GM21723 (cell line): ENCODE data around the gene MAP3K15.
"Not testable (repeated sequence)": the region's sequence is repeated elsewhere in the genome, so short reads cannot be mapped to it uniquely, and the experiment has no call there.

ENCODE experiments used
- ATAC-seq: cut with Tn5 transposase; IDR thresholded peaks from one replicate; pipeline ENCODE4 v1.9.1; 2021; ENCODE audit warnings: mild to moderate bottlenecking, moderate library complexity; ENCODE audit not compliant: unreplicated experiment

The MAP3K15 gene

DNA sequence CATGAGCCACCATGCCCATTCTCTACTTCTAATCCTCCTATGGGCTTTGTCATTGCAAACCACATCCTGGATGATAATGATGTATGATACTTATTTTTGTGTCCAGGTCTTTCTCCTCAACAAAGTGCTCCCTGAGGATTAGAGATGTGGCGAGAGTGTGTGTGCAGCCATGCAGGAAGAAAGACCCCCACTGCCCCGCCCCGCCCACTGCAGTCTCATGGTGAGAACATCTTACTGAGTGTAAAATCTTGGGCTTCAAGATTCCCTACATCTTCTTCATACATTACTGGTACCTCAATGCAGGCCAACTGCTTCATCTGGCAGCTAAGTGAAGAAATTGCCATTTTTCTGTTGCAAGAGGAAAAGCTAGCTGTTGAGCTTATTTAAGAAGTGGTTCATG lies 25.9 kb upstream of the MAP3K15 start:
- no peak for ATAC-seq

DNA sequence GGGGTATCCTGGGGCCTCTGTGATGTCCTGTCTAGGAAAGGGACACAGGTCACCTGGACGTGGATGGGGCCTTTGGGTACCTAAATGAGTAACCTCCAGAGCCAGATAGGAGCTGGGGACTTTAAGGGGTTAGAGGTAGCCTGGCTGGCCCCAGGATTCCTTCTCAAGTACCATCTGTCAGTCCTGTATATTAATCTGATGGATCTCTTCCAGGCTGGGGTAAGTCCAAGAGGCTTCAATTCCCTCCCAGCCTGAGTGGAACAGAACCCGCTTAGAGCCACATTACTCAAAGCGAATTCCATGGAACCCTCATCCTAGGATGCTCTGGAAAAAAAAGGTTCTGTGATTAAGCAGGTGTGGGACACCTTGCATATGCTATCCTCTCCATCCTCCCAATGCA lies 24.8 kb upstream of the MAP3K15 start:
- ATAC-seq: no peak

GRCh38 chrX:19539665-19540064 lies 24.4 kb upstream of the MAP3K15 start:
- ATAC-seq: no peak

- no peak for ATAC-seq
These were observed 20.2 kb upstream of the MAP3K15 start for GRCh38 chrX:19535476-19535875.

- ATAC-seq: no peak
These were observed 17.4 kb upstream of the MAP3K15 start for GRCh38 chrX:19532709-19533108.

DNA sequence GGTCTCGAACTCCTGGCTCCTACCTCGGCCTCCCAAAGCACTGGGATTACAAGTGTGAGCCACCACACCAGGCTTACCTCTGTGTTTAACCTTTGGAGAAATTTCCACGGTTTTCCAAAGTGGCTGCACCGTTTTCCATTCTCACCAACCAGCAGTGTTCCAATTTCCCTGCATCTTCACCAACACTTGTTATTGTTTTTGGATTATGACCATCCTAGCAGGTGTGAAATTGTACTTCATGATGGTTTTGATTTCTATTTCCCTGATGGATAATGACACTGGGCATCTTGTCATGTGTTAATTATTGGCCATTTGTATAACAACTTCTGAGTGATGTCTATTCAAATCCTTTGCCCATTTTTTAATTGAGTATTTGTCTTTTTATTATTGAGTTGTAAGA lies 2.7 kb upstream of the MAP3K15 start:
- ATAC-seq: no peak

DNA sequence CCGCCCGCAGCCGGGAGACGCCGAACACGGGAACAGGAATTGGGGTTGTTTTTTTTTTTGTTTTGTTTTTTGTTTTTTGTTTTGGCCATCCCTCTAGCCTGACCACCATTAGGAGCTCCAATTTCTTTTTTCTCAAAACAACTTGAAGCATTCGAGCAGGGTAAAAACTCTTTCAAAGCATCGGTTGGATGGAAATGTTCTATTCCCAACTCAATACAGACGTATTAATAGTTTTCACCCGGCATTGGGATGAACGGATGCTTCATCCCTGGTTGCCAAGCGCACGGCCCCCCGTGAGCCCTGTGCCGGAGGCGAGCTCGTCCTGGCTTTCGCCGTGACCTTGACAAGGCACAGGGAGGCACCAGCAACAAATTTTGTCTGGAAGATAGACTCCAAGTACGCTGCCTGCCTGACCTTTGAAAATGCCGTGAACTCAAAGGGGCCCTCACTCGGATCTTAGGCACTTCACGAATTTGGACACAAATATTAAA lies 352 bp upstream of the MAP3K15 start:
- ATAC-seq: no peak

GRCh38 chrX:19513383-19513782 lies 1.9 kb downstream of the MAP3K15 start:
- ATAC-seq: no peak

DNA sequence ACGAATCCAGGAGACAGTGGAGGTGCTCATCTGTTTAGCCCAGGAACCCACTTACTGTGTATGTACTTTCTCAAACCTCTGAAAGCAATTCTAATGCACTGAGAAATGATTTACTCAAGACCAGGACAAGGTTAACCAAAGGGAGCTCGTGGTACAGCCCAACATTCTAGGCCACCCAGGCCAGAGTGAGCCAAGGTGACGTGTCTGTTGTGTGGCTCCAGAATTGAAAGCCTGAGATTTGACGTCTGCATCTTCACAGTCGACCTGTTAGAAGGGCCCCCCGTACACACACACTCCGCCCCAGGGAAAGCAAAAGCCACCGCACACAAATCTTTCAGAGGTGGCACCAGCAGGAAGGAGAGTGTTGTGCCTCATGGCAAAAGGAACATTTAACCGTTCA lies 2.3 kb downstream of the MAP3K15 start:
- ATAC-seq: no peak

DNA sequence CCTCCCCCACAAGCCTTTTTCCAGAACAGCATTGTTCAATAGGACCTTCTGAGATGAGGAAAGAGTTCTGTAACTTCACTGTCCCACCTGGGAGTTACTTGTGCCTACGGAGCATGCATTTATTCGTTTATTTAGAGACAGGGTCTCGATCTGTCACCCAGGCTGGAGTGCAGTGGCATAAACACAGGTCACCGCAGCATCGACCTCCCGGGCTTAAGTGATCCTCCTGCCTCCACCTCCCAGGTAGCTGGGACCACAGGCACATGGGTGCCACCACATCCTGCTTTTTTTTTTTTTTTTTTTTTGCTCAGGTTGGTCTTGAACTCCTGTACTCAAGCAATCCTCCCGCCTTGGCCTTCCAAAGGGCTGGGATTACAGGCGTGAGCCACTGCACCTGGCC lies 2.9 kb downstream of the MAP3K15 start:
- no peak for ATAC-seq

DNA sequence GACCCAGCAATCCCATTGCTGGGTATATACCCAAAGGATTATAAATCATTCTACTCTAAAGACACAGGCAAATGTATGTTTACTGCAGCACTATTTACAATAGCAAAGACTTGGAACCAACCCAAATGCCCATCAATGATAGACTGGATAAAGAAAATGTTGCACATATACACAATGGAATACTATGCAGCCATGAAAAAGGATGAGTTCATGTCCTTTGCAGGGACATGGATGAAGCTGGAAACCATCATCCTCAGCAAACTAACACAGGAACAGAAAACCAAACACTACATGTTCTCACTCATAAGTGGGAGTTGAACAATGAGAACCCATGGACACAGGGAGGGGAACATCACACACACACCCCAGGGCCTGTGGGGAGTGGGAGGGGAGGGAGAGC lies 3.5 kb downstream of the MAP3K15 start:
- ATAC-seq: not testable (repeated sequence)

GRCh38 chrX:19496711-19497110 lies 18.6 kb downstream of the MAP3K15 start:
- no peak for ATAC-seq

- ATAC-seq: no peak
These were observed 27.6 kb downstream of the MAP3K15 start for GRCh38 chrX:19487520-19488200.

- ATAC-seq: no peak
These were observed 35.9 kb downstream of the MAP3K15 start for GRCh38 chrX:19479458-19479857.

DNA sequence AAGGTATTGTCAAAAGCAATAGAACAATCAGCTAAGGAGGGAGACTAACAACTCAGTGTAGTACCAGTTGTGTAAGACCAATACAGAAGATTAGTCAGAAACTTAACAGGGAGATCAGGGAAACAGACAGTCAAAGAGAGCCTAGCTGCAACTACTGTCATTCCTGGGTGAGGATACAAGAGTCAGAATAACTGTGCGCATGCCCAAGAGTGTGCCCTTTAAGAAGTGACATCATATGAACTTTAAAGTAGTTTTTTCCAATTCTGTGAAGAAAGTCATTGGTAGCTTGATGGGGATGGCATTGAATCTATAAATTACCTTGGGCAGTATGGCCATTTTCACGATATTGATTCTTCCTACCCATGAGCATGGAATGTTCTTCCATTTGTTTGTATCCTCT lies 46.9 kb downstream of the MAP3K15 start:
- ATAC-seq: not testable (repeated sequence)

- no peak for ATAC-seq
These were observed 52.4 kb downstream of the MAP3K15 start for GRCh38 chrX:19462879-19463278.

DNA sequence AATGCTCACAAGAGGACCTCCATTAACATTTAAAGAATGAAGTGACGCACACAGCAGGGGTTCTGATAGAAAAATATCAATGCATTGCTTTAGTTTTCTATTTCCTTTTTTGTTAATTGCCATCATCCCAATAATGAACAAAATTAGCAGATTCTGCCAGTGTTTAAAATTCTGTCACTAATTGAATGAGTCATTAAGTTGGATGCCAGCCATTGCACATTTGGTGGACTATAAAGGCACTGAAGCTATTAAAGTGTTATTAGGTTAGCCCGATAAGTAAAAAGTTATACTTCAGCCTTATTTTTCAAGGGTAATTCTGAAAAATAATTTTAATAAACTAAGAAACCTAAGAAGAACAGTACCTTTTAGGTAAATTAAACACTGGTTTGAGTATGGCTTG lies 53.1 kb downstream of the MAP3K15 start:
- no peak for ATAC-seq

- no peak for ATAC-seq
These were observed 57.6 kb downstream of the MAP3K15 start for GRCh38 chrX:19457662-19458061.

DNA sequence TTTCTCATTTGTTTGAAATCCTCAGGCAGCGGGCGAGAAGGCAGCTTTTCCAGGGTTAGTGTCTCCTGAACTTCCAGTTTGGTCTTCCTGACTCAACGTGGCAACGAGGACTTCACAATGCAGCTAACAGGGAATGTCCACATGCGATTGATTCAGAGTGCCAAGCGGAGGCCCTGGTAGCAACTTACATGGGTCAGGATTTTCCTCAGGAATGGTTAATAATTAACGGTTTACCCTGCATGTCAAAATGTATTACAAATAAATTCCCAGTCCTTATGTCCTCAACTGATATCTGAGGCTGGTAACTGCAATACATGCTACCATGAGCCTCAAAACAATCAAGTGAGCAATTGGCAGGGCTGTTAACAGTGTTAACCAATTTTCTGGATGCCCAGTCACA lies 67.2 kb downstream of the MAP3K15 start:
- no peak for ATAC-seq

GRCh38 chrX:19446397-19446796 lies 68.9 kb downstream of the MAP3K15 start:
- no peak for ATAC-seq

DNA sequence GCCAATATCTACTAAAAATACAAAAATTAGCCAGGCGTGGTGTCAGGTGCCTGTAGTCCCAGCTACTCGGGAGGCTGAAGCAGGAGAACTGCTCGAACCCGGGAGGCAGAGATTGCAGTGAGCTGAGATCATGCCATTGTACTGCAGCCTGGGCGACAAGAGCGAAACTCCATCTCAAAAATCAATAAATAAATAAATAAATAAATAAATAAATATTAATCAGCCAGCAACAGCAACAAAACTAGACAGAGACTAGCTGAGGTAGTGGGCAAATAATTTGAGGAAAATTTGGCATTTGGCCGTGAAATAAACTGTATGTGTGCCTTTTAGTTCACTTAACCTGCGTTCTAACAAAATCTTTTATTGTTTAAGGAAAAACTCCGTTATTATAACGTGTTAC lies 69.5 kb downstream of the MAP3K15 start:
- not testable (repeated sequence) for ATAC-seq

- no peak for ATAC-seq
These were observed 71.3 kb downstream of the MAP3K15 start for GRCh38 chrX:19443869-19444526.

GRCh38 chrX:19440713-19441112 lies 74.6 kb downstream of the MAP3K15 start:
- no peak for ATAC-seq
